HUDEP-2 (cell line): ENCODE measurements around the gene BSN.

ENCODE experiments used
- DNase-seq, 76 experiments: peaks; one replicate each; lab custom pipeline; 2025; ENCODE audit not compliant: unreplicated experiment in 76 of 76; lab: John Stamatoyannopoulos, UW

Gene BSN, protein sequence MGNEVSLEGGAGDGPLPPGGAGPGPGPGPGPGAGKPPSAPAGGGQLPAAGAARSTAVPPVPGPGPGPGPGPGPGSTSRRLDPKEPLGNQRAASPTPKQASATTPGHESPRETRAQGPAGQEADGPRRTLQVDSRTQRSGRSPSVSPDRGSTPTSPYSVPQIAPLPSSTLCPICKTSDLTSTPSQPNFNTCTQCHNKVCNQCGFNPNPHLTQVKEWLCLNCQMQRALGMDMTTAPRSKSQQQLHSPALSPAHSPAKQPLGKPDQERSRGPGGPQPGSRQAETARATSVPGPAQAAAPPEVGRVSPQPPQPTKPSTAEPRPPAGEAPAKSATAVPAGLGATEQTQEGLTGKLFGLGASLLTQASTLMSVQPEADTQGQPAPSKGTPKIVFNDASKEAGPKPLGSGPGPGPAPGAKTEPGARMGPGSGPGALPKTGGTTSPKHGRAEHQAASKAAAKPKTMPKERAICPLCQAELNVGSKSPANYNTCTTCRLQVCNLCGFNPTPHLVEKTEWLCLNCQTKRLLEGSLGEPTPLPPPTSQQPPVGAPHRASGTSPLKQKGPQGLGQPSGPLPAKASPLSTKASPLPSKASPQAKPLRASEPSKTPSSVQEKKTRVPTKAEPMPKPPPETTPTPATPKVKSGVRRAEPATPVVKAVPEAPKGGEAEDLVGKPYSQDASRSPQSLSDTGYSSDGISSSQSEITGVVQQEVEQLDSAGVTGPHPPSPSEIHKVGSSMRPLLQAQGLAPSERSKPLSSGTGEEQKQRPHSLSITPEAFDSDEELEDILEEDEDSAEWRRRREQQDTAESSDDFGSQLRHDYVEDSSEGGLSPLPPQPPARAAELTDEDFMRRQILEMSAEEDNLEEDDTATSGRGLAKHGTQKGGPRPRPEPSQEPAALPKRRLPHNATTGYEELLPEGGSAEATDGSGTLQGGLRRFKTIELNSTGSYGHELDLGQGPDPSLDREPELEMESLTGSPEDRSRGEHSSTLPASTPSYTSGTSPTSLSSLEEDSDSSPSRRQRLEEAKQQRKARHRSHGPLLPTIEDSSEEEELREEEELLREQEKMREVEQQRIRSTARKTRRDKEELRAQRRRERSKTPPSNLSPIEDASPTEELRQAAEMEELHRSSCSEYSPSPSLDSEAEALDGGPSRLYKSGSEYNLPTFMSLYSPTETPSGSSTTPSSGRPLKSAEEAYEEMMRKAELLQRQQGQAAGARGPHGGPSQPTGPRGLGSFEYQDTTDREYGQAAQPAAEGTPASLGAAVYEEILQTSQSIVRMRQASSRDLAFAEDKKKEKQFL (N-terminal part only)

DNA sequence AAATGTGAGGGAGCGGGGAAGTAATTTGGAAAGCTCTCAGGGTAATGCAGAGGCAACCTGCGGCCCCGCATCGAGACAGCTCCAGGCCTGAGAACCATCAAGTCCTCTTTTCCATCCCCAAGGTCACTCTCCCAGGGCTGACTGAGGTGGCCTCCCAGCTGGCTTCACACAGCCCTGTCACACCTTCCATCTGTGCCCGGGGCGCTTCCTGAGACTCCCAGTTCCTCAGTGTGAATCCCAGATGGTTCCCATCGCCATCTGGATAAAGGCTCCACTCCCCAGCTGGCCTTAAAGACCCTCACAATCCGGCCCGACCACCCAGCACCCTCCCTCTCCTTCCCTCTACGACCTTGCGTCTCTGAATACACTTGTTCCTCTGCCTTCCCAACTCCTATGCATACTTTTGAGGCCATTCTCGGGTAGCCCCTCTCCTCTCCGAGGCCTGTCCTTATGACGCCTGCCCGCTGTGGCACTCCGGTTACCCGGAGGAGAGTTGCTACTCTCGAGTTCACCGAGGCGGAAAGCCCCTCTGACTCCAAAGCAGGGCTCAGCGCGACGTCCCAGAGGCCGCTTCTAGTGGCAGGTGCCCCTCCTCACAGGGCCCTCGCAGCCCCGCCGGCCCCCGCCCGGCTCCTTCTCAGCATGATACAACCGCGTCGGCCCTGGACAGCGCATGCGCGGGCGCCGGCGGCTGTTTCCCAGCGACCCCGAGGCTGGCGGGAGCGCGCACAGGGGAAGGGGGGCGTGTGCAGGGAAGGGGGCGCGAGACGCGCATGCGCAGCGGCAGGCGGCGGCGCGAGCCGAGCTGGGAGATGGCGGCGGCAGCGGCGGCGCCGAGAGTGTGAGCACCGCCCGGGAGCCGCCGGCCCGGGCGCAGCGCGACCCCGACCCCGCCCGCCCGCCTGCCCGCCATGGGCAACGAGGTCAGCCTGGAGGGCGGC lies at the start of gene BSN:
BSN (plus strand) TSS at position 786 of the 941 bp plus-strand sequence; CDS start at position 912, 126 bp downstream.
- DNase-seq, result peak in 74 of 76 experiments; percentile 21 to 90 (median 78)

DNA sequence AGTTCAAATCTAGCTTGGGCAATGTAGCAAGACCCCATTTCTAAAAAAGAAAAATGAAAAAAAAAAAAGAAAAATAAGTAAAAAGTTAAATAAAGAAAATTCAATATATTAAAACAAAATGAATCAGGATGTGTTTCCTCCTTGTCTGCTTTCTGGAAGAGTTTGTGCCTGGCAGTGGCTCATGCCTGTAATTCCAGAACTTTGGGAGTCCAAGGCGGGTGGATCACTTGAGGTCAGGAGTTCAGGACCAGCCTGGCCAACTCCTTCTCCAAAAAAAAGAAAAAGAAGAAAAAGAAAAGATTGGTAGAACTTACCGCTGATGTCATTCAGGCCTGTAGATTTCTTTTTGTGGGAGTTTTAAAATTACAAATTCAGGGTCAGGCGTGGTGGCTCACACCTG lies 47.4 kb upstream of the BSN start:
- no peak for DNase-seq

DNA sequence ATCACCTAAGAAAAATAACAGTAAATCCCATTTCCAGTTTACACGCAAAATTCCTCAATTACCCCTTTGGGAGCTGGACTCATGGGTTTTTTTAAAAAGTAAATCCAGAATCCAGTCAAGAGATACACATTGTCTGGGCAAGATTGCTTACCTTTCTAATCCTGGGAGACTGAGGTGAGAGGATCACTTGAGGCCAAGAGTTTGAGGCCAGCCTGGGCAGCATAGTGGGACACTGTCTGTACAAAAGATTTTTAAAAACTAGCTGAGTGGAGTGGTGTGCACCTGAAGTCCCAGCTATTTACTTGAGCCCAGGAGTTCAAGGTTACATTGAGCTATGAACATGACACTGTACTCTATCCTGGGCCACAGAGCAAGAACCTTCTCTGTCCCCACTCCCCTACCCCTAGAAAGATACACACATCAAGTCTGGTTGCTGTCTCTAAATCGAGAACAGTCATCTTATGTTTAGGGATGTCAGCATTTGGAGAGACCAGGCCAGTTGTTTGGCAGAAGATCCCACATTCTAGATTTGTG lies 45.2 kb upstream of the BSN start:
- no peak for DNase-seq

DNA sequence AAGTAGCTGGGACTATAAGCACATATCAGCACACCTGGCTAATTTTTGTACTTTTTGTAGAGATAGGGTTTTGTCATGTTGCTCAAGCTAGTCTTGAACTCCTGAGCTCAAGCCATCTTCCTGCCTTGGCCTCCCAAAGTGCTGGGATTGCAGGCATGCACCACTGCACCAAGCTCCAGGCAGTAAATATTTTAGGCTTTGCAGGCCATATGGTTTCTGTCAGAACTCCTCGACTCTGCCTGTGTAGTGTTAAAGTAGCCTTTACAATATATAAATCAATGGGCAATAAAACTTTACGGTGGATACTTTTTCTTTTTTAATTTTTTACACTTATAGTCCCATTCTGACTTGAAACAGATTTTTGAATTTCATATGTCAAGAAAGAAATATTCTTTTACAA lies 42.6 kb upstream of the BSN start:
- DNase-seq, result no peak

DNA sequence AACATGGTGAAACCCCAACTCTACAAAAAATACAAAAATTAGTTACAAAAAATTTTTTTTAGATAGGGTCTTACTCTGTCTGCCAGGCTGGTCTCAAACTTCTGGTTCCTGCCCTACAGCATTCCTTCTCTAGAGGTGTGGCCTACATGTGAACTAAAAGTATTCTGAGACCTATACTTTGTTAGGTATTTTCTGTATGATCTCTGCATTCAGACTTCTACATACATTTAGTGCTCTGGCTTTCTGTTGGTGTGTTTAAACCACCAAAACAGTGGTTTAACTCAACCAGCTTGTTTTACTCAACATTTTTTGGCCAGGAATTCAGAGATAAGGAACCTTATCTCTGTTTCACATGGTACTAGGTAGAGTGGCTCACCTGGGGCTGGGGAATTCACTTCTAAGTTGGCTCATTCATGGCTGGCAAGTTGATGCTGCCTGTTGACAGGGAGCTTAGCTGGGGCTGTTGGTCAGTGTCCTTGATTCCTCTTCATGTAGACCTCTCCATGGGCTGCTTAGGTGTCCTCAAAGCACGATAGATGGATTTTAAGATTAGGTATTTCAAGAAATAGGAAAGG lies 41.4 kb upstream of the BSN start:
- DNase-seq, result no peak

DNA sequence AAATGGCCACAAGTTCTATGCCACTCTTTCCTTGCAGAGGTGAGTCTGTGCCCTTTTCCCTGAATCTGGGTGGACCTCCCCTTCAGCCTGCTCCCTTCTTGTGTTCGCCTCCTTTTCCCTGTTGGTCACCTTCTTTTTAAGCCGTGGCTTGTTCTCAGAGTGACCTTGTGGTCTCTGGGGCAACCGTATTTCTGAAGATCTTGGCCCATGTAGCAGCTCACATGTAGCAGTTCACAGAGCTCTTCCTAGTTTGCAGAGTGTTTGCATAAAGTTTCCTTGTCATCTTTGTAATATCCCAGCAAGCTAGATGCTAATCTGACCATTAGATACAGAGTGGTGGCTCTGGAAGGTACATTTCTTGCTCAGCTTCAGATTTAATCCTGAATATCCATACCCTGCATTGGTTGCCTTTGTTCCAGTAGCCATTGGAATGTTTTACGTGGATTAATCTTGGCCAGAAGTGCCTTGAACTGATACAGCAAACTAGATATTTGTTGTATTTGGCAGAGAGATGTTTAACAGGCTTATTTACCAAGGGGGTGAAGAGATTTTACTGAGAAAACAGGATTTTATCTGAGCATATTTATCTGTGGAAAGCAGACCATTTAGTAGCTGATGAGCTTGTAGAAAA lies 40.7 kb upstream of the BSN start:
- no peak for DNase-seq

DNA sequence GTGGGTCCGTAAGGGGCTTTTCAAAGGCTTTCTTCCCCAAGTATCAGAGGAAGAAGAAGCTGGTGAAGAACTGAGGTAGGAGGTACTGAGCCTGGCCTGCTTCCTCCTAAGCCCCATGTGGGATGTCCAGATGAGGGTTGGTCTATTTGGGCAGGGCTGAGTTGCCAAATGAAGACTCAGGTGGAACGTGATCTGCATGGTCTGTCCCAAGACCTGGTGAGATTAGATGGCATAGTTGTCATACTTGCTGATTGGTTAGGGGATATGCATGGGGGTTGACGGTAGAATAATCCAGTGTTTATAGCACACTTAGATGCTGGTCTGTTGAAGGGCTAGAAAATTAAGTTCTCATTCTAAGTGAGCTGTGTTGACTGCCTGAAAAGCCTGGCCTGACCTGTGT lies 36.3 kb upstream of the BSN start:
- DNase-seq, result no peak

DNA sequence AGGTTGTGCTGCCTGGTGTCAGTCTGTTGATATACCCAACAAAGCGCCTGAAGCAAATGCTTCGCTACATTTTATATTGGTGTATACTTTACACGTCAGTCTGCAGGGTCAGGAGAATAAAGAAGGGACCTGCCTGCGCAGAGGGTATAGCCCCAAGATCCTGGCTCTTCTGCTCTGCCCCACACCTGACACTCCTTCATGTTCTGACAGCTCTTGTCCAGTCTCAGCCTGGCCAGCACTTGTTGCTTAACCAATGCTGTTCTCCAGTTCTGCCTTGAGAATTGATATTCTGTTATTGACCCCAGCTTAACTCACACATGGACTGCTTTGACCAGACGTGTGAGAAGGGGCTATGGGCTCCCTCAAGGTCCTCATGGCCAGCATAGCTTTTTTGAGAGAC lies 35.8 kb upstream of the BSN start:
- DNase-seq, result no peak

DNA sequence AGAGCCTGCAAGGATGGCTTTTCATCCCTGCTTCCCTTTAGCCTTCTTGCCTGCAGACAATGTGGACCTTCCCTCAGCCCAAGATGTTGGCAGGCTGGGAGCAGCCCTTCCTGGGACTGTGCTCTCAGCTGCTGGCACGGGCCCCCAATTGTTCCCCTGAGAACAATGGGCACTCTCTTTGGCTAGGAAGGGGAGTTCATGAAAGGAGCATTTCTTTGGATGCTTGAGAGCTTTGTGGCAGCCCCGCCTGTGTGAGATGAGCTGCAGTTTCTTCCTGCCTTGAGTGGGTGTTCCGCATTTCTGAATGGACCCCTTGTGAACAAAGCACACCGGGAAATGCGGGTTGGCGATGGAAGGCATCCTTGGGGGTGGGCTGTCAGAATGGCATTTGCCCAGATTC lies 35.0 kb upstream of the BSN start:
- no peak for DNase-seq

DNA sequence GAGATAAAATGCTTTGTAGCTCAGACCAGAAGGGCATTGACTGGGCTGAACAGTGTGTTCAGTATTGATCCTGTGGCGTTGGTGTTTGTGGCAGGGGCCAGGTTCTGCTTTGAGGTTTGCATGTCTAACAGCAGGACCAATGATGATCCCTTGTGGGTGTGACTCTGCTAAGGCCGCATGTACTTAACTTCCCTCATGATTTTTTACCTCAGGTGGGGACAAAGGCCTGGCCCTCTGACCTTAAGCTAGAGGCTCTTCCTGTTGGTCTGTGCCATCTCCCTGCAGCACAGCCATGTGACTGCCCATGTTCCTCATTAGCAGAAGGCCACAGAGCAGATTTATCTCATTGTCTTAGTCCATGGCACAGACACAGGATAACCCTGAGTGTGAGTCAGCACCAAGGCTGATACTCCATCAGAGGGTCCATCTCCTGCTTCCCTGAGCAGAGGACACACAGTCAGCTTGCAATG lies 34.3 kb upstream of the BSN start:
- peak in 4 of 76 experiments; percentile 12 to 19 (median 16) for DNase-seq

DNA sequence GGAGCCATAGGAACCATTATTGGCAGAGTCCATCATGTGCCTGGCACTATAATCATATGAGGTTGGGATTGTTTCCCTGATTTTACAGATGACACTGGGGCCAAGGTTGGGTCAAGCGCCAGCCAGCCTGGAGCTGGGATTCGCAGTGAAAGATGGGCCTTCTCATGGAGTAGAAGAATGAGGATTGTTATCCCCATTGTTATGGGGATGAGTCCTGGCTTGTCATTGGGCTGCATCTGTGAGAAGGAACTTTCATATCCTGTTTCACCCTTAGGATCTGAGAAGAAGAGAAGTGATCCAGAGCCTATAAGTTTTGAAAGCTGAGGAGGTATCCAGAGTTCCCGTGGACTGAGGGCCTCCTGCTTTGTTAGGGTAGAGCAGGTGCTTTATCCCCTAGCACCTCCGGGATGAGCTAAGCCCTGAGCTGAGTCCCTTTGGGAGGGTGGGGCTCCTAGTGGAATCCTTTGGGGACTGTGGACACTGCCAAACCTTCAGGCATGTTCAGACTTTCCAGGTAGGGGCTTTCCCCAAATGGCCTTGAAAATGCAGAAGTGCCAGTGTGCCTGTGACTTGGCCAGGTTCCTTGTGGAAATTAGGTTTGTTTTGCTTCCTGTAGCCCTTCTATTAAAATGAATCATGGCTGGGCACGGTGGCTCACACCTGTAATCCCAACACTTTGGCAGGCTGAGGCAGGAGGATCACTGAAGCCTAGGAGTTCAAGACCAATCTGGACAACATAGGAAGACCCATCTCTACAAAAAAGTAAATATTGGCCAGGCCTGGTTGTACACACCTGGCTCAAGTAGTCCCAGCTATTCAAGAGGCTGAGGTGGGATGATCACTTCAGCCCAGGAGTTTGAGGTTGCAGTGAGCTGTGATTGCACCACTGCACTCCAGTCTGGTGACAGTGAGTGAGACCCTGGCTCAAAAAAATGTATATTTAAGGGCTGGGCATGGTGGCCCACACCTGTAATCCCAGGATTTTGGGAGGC lies 30.2 kb upstream of the BSN start:
- no peak for DNase-seq

DNA sequence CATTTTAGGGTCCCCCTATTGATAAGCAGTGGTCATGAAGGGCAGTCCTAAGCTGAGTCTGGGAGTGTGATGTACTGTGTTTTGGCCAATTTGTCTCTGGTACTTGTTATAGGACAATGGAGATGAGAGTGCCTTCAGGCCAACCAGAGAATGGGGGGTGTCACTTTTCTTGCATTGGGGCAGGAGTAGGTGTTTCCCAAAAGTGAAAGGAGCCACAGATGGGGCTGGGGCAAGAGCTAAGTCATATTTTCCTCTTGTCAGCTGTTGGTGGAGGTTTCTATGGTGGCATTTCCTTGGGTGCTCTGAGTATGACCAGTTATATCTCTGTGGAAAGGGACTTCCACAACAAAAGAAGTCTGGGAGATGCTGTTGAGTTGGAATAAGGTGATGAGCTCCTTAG lies 24.7 kb upstream of the BSN start:
- no peak for DNase-seq

DNA sequence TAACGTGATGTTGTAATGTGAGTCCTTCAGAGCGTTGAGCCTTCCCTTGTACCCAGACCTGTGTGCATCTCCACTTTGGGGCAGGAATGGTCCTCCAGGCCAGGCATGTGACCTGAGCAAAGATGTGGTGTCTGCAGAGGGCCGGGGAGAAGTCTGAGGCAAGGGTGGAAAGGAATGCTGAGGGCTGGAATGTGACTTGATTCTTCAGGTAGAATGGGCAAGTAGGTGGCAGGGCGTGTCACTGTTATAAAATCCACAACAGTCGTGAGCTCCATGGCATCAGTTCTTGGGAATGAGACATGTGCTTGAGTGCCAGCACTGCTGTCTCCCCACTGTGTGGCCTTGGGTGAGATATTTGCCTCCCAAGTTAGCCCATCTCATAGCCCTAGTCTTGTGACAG lies 24.0 kb upstream of the BSN start:
- DNase-seq, result no peak

DNA sequence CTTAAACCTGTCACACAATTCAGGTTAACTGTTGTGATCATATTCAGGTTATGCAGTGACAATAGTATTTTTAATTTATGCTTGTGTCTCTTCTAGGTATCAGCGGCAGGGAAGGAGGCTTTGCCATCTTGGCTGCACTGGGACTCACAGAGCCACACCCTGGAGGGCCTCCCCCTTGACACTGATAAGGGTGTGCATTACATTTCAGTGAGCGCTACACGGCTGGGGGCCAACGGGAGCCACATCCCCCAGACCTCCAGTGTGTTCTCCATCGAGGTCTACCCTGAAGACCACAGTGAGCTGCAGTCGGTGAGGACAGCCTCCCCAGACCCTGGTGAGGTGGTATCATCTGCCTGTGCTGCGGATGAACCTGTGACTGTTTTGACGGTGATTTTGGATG lies 23.6 kb upstream of the BSN start:
- peak in 4 of 76 experiments; percentile 5 to 9 (median 6) for DNase-seq

DNA sequence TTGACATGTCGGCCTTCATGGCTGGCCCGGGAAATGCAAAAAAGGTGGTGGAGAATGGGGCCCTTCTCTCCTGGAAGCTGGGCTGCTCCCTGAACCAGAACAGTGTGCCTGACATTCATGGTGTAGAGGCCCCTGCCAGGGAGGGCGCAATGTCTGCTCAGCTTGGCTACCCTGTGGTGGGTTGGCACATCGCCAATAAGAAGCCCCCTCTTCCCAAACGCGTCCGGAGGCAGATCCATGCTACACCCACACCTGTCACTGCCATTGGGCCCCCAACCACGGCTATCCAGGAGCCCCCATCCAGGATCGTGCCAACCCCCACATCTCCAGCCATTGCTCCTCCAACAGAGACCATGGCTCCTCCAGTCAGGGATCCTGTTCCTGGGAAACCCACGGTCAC lies 23.1 kb upstream of the BSN start:
- peak in 1 of 76 experiments; percentile 1 for DNase-seq

DNA sequence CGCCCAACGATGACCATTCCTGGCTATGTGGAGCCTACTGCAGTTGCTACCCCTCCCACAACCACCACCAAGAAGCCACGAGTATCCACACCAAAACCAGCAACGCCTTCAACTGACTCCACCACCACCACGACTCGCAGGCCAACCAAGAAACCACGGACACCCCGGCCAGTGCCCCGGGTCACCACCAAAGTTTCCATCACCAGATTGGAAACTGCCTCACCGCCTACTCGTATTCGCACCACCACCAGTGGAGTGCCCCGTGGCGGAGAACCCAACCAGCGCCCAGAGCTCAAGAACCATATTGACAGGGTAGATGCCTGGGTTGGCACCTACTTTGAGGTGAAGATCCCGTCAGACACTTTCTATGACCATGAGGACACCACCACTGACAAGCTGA lies 22.6 kb upstream of the BSN start:
- DNase-seq, result no peak

DNA sequence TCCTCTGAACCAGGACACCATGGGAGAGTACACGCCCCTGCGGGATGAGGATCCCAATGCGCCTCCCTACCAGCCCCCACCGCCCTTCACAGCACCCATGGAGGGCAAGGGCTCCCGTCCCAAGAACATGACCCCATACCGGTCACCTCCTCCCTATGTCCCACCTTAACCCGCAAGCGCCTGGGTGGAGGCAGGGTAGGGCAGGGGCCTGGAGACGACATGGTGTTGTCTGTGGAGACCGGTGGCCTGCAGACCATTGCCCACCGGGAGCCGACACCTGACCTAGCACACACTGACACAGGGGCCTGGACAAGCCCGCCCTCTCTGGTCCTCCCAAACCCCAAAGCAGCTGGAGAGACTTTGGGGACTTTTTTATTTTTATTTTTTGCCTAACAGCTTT lies 21.2 kb upstream of the BSN start:
- no peak for DNase-seq
